ENCODE results near the gene EVA1A. TPM values are rescaled to one million over a fixed set of nuclear protein-coding genes. Genes with fewer than 3 reads are reported as not detected.

Gene EVA1A
- total RNA-seq, 5 donors from 2014 or later (not counting 1 experiment from before 2014, with no cell fraction given): 0.62 TPM; not detected in 4

DNA sequence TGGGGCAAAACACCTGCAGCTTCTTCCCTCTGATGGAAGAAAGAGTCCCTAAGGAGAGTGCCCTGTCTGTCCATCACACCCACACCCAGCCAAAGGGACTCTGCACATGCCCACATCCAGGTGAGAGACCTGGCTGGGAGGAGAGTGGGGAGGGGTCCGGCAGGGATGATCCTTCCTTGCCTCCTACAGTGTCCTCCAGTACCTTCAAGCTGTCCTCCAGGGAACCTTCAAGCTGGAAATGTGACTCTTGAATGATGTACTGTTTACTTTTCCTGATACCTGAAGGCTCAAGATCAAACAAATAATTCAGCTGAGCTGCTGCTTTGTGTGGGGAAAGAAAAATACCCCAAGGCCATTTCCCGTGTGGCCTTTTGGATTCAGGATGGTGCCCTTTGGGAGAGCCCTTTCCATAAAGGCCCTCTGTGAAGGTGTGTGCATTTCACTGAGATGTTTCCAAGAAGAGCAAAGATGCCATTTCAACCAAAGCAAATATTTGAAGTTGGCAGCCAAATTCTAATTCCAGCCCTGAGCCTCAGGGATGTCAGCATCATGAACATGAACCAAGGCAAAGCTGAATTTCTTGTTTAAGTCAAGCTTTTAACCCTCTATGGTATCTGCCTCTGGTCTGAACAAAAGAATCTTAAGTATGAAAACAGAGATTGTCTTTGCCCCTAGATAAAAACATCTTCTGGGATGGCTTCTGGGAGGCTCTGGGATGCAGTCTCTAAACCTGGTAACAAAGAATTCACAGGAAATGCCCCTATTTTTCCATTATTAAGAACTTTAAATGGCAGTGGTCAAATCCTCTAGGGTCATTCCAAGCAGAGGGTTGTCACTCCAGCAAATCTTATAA lies 11.1 kb downstream of the EVA1A start:
- Mint-ChIP-seq H3K4me3 (no peak overlapping the region), H3K9me3 (no peaks in the 10 kb centered on the region), H3K27me3 (peaks cover 16 to 38% of the 10 kb centered on the region in 2 donors), H3K4me1 (no peaks in the 10 kb centered on the region), H3K27ac (no peak overlapping the region), H3K36me3 (no peaks in the 10 kb centered on the region)
- CTCF ChIA-PET: no interaction called here
- DNase-seq (no peak), ATAC-seq (replicated peaks in 1 of 4) (no peak)
- POLR2A ChIA-PET: no interaction called here
- no peaks in the 10 kb centered on the region for H3K9me3 ChIP-seq
- H3K36me3 ChIP-seq (ENCODE audit: control insufficient read depth in 2 of 2, extremely low read depth in 1 of 2, insufficient read depth in 1 of 2, low read length in 1 of 2): no peaks in the 10 kb centered on the region
- WGBS (ENCODE audit: insufficient coverage): 100% methylated on average over 1 of the region's 2 CpGs
- no peak overlapping the region for H3K4me3 ChIP-seq (ENCODE audit: control insufficient read depth in 1 of 2, extremely low read depth in 1 of 2, low read length in 1 of 2)
- no peaks in the 10 kb centered on the region for H3K4me1 ChIP-seq (ENCODE audit: control insufficient read depth in 1 of 2, extremely low read depth in 1 of 2, insufficient read depth in 2 of 2, low read length in 2 of 2)
- H3K27me3 ChIP-seq (replicated peaks in 1 of 2; ENCODE audit: control insufficient read depth in 2 of 2, extremely low read depth in 1 of 2, insufficient read depth in 2 of 2, low read length in 1 of 2): peaks cover 0 to 7% of the 10 kb centered on the region in 2 experiments
- H3K27ac ChIP-seq (ENCODE audit: low read length): no peak overlapping the region

DNA sequence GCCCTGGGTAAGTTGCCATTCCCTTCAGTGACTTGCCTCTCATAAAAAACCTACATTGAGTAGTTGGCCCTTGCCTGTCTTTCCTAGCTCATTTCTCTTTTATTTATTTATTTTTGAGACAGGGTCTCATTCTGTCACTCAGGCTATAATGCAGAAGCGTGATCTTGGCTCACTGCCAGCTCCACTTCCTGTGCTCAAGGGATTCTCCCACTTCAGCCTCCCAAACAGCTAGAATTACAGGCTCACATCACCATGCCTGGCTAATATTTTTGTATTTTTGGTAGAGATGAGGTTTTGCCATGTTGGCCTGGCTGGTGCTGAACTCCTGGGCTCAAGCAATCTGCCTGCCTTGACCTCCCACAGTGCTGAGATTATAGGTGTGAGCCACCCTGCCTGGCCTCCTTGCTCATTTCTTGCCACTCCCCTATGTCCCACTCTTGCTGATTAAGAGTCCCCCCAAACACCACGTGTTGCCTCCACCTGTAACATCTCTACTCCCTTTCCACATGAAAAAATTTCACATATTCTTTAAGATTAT lies 12.6 kb downstream of the EVA1A start:
- Histone ChIP-seq H3K27me3 (replicated peaks in 1 of 2; ENCODE audit: control insufficient read depth in 2 of 2, extremely low read depth in 1 of 2, insufficient read depth in 2 of 2, low read length in 1 of 2) (peaks cover 0 to 4% of the 10 kb centered on the region in 2 experiments), H3K27ac (ENCODE audit: low read length) (no peak overlapping the region), H3K9me3 (no peaks in the 10 kb centered on the region), H3K4me3 (ENCODE audit: control insufficient read depth in 1 of 2, extremely low read depth in 1 of 2, low read length in 1 of 2) (no peak overlapping the region), H3K4me1 (ENCODE audit: control insufficient read depth in 1 of 2, extremely low read depth in 1 of 2, insufficient read depth in 2 of 2, low read length in 2 of 2) (no peaks in the 10 kb centered on the region), H3K36me3 (ENCODE audit: control insufficient read depth in 2 of 2, extremely low read depth in 1 of 2, insufficient read depth in 1 of 2, low read length in 1 of 2) (no peaks in the 10 kb centered on the region)
- POLR2A ChIA-PET: no interaction called here
- peaks cover 14 to 32% of the 10 kb centered on the region in 2 donors for H3K27me3 Mint-ChIP-seq
- no peak overlapping the region for H3K4me3 Mint-ChIP-seq
- no peaks in the 10 kb centered on the region for H3K9me3 Mint-ChIP-seq
- peak in 11 of 35 experiments; percentile 3 to 39 (median 16) for DNase-seq
- no CpG with 5 or more reads among the region's 2 CpGs for WGBS (ENCODE audit: insufficient coverage)
- no peak for ATAC-seq (replicated peaks in 1 of 4)
- H3K36me3 Mint-ChIP-seq: no peaks in the 10 kb centered on the region
- CTCF ChIA-PET: no interaction called here
- no peak overlapping the region for H3K27ac Mint-ChIP-seq
- no peaks in the 10 kb centered on the region for H3K4me1 Mint-ChIP-seq

DNA sequence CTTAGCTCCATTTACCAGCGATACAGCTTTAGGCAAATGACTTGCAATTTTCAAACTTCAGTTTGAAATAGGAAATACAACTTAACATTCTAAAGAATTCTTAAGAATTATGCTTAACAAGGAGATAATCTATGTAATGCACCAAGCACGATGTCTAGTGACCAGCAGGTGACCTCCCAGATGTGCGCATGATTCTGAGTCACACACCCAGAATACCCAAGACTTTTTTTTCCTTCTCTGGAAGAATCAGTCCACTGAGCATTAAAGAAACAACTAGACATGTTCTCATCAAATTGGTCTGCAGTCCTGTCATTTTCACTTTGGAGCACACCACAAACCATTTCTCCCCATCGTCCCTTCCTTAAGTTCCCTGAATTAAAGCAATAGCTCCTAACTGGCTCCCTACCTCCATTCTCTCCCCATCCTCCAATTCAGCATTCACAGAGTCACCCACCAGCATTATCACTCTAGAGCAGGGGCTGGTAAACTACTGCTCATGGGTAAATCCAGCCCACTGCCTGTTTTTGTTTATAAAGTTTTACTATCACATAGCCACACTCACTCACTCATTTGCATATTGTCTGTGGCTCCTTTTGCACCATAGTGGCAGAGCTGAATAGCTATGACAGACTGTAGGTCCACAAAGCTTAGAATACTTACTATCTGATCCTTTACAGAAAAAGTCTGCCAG lies 13.2 kb downstream of the EVA1A start:
- DNase-seq (no peak), ATAC-seq (replicated peaks in 1 of 4) (no peak)
- no peak overlapping the region for H3K4me3 ChIP-seq (ENCODE audit: control insufficient read depth in 1 of 2, extremely low read depth in 1 of 2, low read length in 1 of 2)
- no peaks in the 10 kb centered on the region for H3K4me1 ChIP-seq (ENCODE audit: control insufficient read depth in 1 of 2, extremely low read depth in 1 of 2, insufficient read depth in 2 of 2, low read length in 2 of 2)
- H3K27me3 ChIP-seq (replicated peaks in 1 of 2; ENCODE audit: control insufficient read depth in 2 of 2, extremely low read depth in 1 of 2, insufficient read depth in 2 of 2, low read length in 1 of 2): peaks cover 0 to 4% of the 10 kb centered on the region in 2 experiments
- Mint-ChIP-seq H3K4me3 (no peak overlapping the region), H3K4me1 (no peaks in the 10 kb centered on the region), H3K27me3 (peaks cover 14 to 32% of the 10 kb centered on the region in 2 donors), H3K36me3 (no peaks in the 10 kb centered on the region), H3K27ac (no peak overlapping the region), H3K9me3 (peaks cover 0 to under 1% (median 0%) of the 10 kb centered on the region in 3 donors)
- ChIA-PET CTCF (no interaction called here), POLR2A (no interaction called here)
- no peak overlapping the region for H3K27ac ChIP-seq (ENCODE audit: low read length)
- no peaks in the 10 kb centered on the region for H3K9me3 ChIP-seq
- WGBS (ENCODE audit: insufficient coverage): 92% methylated on average over 2 of the region's 4 CpGs
- H3K36me3 ChIP-seq (ENCODE audit: control insufficient read depth in 2 of 2, extremely low read depth in 1 of 2, insufficient read depth in 1 of 2, low read length in 1 of 2): no peaks in the 10 kb centered on the region

DNA sequence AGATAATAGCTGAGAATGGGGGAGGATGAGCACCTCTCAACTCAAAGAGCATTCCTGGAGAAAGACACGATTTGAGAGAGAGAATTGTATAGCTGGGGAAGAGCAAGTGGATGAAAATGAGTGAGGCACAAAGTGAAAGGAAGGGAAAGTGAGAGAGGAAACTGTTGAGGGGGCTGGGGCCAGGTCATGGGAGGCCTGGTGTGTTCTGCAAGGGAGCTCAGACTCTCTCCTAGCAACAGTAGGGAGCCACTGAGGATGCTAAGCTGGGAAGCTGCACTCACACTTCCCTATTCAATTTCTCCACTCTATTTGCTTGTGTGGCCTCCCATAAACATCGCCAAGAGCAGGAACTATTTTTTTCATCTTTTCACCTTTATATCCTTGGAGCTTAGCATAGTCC lies 14.8 kb downstream of the EVA1A start:
- Mint-ChIP-seq H3K4me3 (no peak overlapping the region), H3K9me3 (peaks cover 0 to 7% (median 0%) of the 10 kb centered on the region in 3 donors), H3K36me3 (no peaks in the 10 kb centered on the region), H3K27me3 (peaks cover 6 to 27% of the 10 kb centered on the region in 2 donors), H3K4me1 (no peaks in the 10 kb centered on the region), H3K27ac (no peak overlapping the region)
- H3K36me3 ChIP-seq (ENCODE audit: control insufficient read depth in 2 of 2, extremely low read depth in 1 of 2, insufficient read depth in 1 of 2, low read length in 1 of 2): no peaks in the 10 kb centered on the region
- no peak overlapping the region for H3K27ac ChIP-seq (ENCODE audit: low read length)
- H3K4me3 ChIP-seq (ENCODE audit: control insufficient read depth in 1 of 2, extremely low read depth in 1 of 2, low read length in 1 of 2): no peak overlapping the region
- H3K27me3 ChIP-seq (replicated peaks in 1 of 2; ENCODE audit: control insufficient read depth in 2 of 2, extremely low read depth in 1 of 2, insufficient read depth in 2 of 2, low read length in 1 of 2): peaks cover 0 to 4% of the 10 kb centered on the region in 2 experiments
- no peaks in the 10 kb centered on the region for H3K4me1 ChIP-seq (ENCODE audit: control insufficient read depth in 1 of 2, extremely low read depth in 1 of 2, insufficient read depth in 2 of 2, low read length in 2 of 2)
- no peak for DNase-seq
- no peak for ATAC-seq (replicated peaks in 1 of 4)
- 67% methylated on average over 1 of the region's 2 CpGs for WGBS (ENCODE audit: insufficient coverage)
- ChIA-PET POLR2A (no interaction called here), CTCF (interaction anchor here in 1 of 2 donors (0.5 kb wide), 1 partner anchor 265 kb away, joined by 4 read pairs; no protein-coding TSS in a partner anchor)
- H3K9me3 ChIP-seq: no peaks in the 10 kb centered on the region

DNA sequence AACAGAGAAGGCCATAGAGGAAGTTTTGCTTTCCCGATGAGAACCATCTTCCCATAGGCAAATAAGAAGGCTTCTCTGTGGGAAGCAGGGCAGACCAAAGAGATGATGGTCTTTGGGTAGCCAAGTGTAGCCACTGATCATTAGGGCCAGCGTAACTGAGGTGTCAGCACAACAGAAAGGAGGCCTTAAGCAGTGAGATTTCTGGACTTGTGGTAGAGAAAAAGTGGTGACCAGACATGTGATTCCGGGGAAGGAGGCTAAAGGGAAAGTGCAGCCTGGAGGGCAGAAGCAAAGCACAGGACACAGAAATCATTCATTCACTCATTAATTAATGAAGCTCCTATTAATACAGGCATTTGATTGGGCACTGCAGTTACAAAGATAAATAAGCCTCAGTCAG lies 15.4 kb downstream of the EVA1A start:
- no peaks in the 10 kb centered on the region for H3K9me3 ChIP-seq
- H3K4me3 ChIP-seq (ENCODE audit: control insufficient read depth in 1 of 2, extremely low read depth in 1 of 2, low read length in 1 of 2): no peak overlapping the region
- POLR2A ChIA-PET: no interaction called here
- CTCF ChIA-PET: interaction anchor here in 1 of 2 donors (0.5 kb wide), 1 partner anchor 265 kb away, joined by 4 read pairs; no protein-coding TSS in a partner anchor
- H3K36me3 ChIP-seq (ENCODE audit: control insufficient read depth in 2 of 2, extremely low read depth in 1 of 2, insufficient read depth in 1 of 2, low read length in 1 of 2): no peaks in the 10 kb centered on the region
- no peak for ATAC-seq (replicated peaks in 1 of 4)
- 80% methylated on average over 1 of the region's 3 CpGs for WGBS (ENCODE audit: insufficient coverage)
- H3K4me1 ChIP-seq (ENCODE audit: control insufficient read depth in 1 of 2, extremely low read depth in 1 of 2, insufficient read depth in 2 of 2, low read length in 2 of 2): no peaks in the 10 kb centered on the region
- H3K36me3 Mint-ChIP-seq: no peaks in the 10 kb centered on the region
- no peak overlapping the region for H3K27ac ChIP-seq (ENCODE audit: low read length)
- no peak overlapping the region for H3K27ac Mint-ChIP-seq
- no peak overlapping the region for H3K4me3 Mint-ChIP-seq
- DNase-seq: no peak
- peaks cover 6 to 23% of the 10 kb centered on the region in 2 donors for H3K27me3 Mint-ChIP-seq
- no peaks in the 10 kb centered on the region for H3K4me1 Mint-ChIP-seq
- peaks cover 0 to 7% (median 0%) of the 10 kb centered on the region in 3 donors for H3K9me3 Mint-ChIP-seq
- peaks cover 0 to 4% of the 10 kb centered on the region in 2 experiments for H3K27me3 ChIP-seq (replicated peaks in 1 of 2; ENCODE audit: control insufficient read depth in 2 of 2, extremely low read depth in 1 of 2, insufficient read depth in 2 of 2, low read length in 1 of 2)

DNA sequence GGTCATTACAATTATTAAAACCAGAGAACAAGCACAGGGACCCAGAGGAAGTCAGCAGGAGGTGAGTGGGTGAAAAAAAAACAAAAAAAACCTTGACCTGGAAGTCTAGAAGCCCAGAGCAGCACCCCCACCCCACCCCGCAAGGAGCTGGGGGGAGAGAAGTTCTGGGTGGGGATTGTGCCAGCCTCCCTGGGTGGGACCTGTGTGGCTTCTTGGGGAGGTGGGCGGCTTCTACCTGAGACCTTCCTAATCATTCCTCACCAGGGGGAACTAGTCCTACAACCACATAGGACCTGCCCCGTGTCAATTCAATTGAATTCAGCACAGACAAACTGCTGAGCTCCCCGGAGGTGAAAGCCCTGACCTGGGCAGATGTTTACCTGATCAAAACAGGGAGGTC lies 17.3 kb downstream of the EVA1A start:
- Histone ChIP-seq H3K36me3 (ENCODE audit: control insufficient read depth in 2 of 2, extremely low read depth in 1 of 2, insufficient read depth in 1 of 2, low read length in 1 of 2) (no peaks in the 10 kb centered on the region), H3K9me3 (no peaks in the 10 kb centered on the region), H3K27me3 (replicated peaks in 1 of 2; ENCODE audit: control insufficient read depth in 2 of 2, extremely low read depth in 1 of 2, insufficient read depth in 2 of 2, low read length in 1 of 2) (no peaks in the 10 kb centered on the region), H3K4me1 (ENCODE audit: control insufficient read depth in 1 of 2, extremely low read depth in 1 of 2, insufficient read depth in 2 of 2, low read length in 2 of 2) (no peaks in the 10 kb centered on the region), H3K4me3 (ENCODE audit: control insufficient read depth in 1 of 2, extremely low read depth in 1 of 2, low read length in 1 of 2) (no peak overlapping the region), H3K27ac (ENCODE audit: low read length) (no peak overlapping the region)
- Mint-ChIP-seq H3K36me3 (no peaks in the 10 kb centered on the region), H3K27me3 (peaks cover 3 to 17% of the 10 kb centered on the region in 2 donors), H3K4me1 (no peaks in the 10 kb centered on the region), H3K27ac (no peak overlapping the region), H3K4me3 (no peak overlapping the region), H3K9me3 (peaks cover 0 to 7% (median 0%) of the 10 kb centered on the region in 3 donors)
- no peak for DNase-seq
- no peak for ATAC-seq (replicated peaks in 1 of 4)
- CTCF ChIA-PET: no interaction called here
- POLR2A ChIA-PET: no interaction called here
- WGBS (ENCODE audit: insufficient coverage): 78% methylated on average over 2 of the region's 4 CpGs

Data from T-cell (primary cell).